ENCODE results near the gene GPR15LG.

- TF ChIP-seq CTCF (IDR thresholded peaks at IDR 0.05): no peak
- TF ChIP-seq POLR2A (IDR thresholded peaks at IDR 0.05): no peak
These were observed 27.1 kb downstream of the GPR15LG start for GRCh38 chr10:84200537-84201243.
